IPS-18a (cell line): ENCODE data around the gene SUPT5H.
"Not testable (repeated sequence)": the region's sequence is repeated elsewhere in the genome, so short reads cannot be mapped to it uniquely, and the experiment has no call there.

Experiments
- H3K27ac ChIP-seq: one replicate; pipeline ENCODE4 v1.5.1; 2013; ENCODE audit warnings: low read length
- H3K27me3 ChIP-seq: one replicate; pipeline ENCODE4 v1.6.1; 2013; ENCODE audit warnings: mild to moderate bottlenecking, low read length; ENCODE audit not compliant: control insufficient read depth, insufficient read depth
- H3K36me3 ChIP-seq: one replicate; pipeline ENCODE4 v1.6.1; 2013; ENCODE audit warnings: low read depth, low read length; ENCODE audit not compliant: control insufficient read depth
- H3K4me1 ChIP-seq: one replicate; pipeline ENCODE4 v1.6.1; 2013; ENCODE audit warnings: low read depth, low read length; ENCODE audit not compliant: control insufficient read depth
- H3K4me3 ChIP-seq: one replicate; pipeline ENCODE4 v1.5.1; 2013; ENCODE audit warnings: low read length
- H3K9ac ChIP-seq: one replicate; pipeline ENCODE4 v1.6.1; 2013; ENCODE audit warnings: mild to moderate bottlenecking, low read length, moderate library complexity
- H3K9me3 ChIP-seq: one replicate; pipeline ENCODE4 v1.6.1; 2013; ENCODE audit warnings: low read depth, low read length; ENCODE audit not compliant: control insufficient read depth

Gene SUPT5H

DNA sequence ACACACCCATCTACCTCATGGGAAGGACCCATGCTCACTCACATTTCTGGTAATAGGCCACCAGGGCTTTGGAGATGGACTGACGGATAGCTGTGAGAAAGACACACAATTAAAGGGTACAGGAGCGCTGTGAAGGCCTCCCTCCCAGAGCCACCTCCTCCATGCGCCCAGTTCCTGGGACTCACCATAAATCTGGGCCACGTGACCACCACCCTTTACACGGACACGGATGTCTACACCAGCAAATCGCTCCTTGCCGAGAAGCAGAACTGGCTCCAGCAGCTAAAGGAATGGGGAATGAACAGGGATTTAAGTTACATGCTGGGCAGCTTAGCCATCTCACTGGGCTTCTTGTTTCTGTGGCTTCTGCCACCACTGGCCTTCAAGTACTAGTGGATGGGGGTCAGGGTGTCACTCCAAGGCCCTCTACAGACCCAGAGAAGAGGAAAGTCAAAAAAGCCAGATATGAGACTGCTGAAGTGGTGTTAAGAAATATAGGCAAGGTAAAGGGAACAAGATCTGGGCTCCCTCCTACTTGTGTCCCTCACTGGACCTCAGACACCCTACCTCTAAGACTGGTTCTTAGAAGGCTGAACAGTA lies 11.8 kb upstream of the SUPT5H start:
- Histone ChIP-seq H3K27ac (no peak overlapping the region), H3K27me3 (no peaks in the 10 kb centered on the region)

GRCh38 chr19:39434123-39435076 lies 11.0 kb upstream of the SUPT5H start:
- Histone ChIP-seq H3K4me3 (peak overlapping the region; percentile 98), H3K27ac (peak overlapping the region; percentile 64), H3K4me1 (no peaks in the 10 kb centered on the region), H3K9me3 (no peaks in the 10 kb centered on the region), H3K27me3 (no peaks in the 10 kb centered on the region), H3K9ac (peak overlapping the region; percentile 97), H3K36me3 (peaks cover 26% of the 10 kb centered on the region)

More for the DNA sequence above, 11.8 kb upstream of the SUPT5H start:
- H3K9ac ChIP-seq: no peak overlapping the region
- no peak overlapping the region for H3K4me3 ChIP-seq
- H3K4me1 ChIP-seq: peaks cover 4% of the 10 kb centered on the region
- H3K36me3 ChIP-seq: peaks cover 26% of the 10 kb centered on the region
- H3K9me3 ChIP-seq: no peaks in the 10 kb centered on the region

GRCh38 chr19:39435499-39436349 lies 9.7 kb upstream of the SUPT5H start, which contains the start of gene RPS16:
Gene RPS16, minus strand, starts transcription at chr19:39435949. Its CDS starts 54 bp downstream, at chr19:39435895.
- H3K27me3 ChIP-seq: no peaks in the 10 kb centered on the region
- H3K4me1 ChIP-seq: no peaks in the 10 kb centered on the region
- peak within 1 kb of the TSS; percentile 83 for H3K27ac ChIP-seq

DNA sequence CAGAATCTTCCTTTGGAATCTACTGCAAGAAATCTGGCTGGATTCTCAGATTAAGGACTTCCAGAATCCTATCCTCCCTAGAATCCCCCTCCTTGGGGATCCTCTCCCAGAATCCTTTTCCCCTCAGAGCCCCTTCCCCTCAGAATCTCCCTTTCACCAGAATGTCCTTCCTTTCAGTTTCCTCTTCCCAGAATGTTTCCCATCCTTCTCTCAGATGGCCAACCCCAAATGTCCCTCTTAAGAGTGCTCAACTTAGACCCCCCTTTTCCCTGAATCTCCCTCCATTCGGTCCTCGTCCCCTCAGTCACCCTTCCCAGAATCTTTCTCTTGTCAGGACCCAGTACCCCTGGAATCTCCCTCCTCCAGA lies 9.0 kb upstream of the SUPT5H start:
- no peaks in the 10 kb centered on the region for H3K4me1 ChIP-seq
- H3K36me3 ChIP-seq: peaks cover 26% of the 10 kb centered on the region
- H3K27ac ChIP-seq: peak overlapping the region; percentile 83
- no peaks in the 10 kb centered on the region for H3K9me3 ChIP-seq
- peak overlapping the region; percentile 91 for H3K9ac ChIP-seq
- peak overlapping the region; percentile 98 for H3K4me3 ChIP-seq
- H3K27me3 ChIP-seq: no peaks in the 10 kb centered on the region

More at GRCh38 chr19:39435499-39436349, 9.7 kb upstream of the SUPT5H start, which contains the start of gene RPS16:
- H3K4me3 ChIP-seq: peak within 1 kb of the TSS; percentile 98
- peak within 1 kb of the TSS; percentile 97 for H3K9ac ChIP-seq
- no peaks in the 10 kb centered on the region for H3K9me3 ChIP-seq
- peaks cover 26% of the 10 kb centered on the region for H3K36me3 ChIP-seq

DNA sequence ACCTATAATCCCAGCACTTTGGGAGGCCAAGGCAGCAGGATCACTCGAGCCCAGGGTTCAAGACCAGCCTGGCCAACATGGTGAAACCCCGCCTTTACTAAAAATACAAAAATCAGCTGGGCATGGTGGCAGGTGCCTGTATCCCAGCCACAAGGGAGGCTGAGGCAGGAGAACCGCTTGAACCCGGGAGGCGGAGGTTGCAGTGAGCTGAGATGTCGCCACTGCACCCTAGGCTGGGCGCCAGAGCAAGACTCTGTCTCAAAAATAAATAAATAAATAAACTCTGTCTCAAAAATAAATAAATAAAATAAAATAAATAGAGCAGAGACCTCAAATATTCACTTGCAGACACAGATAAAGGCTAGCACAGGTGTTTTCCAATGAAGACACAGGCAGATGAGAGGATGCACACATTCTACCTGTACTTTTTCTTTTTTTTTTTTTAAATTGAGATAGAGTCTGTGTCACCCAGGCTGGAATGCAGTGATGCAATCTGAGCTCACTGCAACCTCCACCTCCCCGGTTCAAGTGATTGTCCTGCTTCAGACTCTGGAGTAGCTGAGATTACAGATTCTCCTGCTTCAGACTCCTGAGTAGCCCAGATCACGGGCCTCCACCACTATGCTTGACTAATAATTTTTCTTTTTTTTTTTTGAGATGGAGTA lies 7.0 kb upstream of the SUPT5H start:
- H3K4me3 ChIP-seq: no peak overlapping the region
- H3K4me1 ChIP-seq: no peaks in the 10 kb centered on the region
- no peak overlapping the region for H3K9ac ChIP-seq
- H3K36me3 ChIP-seq: peaks cover 14% of the 10 kb centered on the region
- no peaks in the 10 kb centered on the region for H3K9me3 ChIP-seq
- no peak overlapping the region for H3K27ac ChIP-seq
- no peaks in the 10 kb centered on the region for H3K27me3 ChIP-seq

DNA sequence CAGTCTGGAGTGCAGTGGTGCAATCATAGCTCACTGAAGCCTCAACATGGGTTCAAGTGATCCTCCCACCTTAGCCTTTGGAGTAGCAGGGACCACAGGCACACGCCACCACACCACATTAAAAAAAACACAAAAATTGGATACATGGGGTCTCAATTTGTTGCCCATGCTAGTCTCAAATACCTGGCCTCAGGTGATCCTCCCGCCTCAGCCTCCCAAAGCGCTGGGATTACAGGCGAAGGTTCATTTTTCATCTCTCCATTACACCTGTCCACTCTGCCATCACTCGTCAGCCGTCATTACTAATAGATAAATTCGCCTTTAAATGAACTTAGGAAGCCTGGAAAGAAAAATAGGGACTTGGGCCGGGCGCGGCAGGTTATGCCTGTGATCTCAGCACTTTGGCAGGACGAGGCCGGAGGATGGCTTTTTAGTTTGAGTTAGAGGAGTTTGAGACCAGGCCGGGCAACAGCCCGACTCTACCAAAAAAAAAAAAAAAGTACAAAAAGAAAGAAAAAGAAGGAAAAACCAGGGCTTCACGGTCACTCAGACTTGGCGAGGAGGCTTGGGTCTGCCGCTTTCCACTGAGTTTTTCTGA lies 685 bp upstream of the SUPT5H start:
- H3K4me1 ChIP-seq: peaks cover 4% of the 10 kb centered on the region
- peak overlapping the region; percentile 89 for H3K4me3 ChIP-seq
- peak overlapping the region; percentile 77 for H3K27ac ChIP-seq
- H3K36me3 ChIP-seq: no peaks in the 10 kb centered on the region
- H3K27me3 ChIP-seq: no peaks in the 10 kb centered on the region
- no peaks in the 10 kb centered on the region for H3K9me3 ChIP-seq
- peak overlapping the region; percentile 90 for H3K9ac ChIP-seq

DNA sequence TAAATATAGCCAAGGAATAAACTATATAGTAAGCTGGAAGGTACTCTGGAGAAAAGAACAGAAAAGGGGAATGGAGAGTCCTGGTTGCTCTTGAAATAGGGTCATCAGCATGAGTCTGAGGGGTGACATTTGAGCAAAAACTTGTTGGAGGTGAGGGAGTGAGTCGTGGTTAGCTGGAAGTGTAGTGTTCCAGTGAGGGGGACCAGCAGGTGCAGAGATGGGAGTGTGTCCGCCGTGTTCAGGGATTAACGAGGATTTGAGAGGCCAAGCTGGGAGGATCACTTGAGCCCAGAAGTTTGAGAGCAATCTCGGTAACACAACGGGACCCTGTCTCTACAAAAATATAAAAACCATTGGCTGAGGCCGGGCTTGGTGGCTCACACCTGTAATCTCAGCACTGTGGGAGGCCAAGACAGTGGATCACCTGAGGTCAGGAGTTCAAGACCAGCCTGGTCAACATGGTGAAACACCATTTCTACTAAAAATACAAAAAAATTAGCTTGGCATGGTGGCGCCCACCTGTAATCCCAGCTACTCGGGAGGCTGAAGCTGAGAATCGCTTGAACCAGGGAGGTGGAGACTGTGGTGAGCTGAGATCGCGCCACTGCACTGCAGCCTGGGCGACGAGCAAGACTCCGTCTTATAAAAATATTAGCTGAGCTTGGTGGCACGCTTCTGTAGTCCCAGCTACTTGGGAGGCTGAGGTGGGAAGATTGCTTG lies 1.1 kb downstream of the SUPT5H start:
- H3K36me3 ChIP-seq: no peaks in the 10 kb centered on the region
- peaks cover 4% of the 10 kb centered on the region for H3K4me1 ChIP-seq
- H3K9me3 ChIP-seq: no peaks in the 10 kb centered on the region
- no peaks in the 10 kb centered on the region for H3K27me3 ChIP-seq
- H3K27ac ChIP-seq: no peak overlapping the region
- peak overlapping the region; percentile 89 for H3K4me3 ChIP-seq
- H3K9ac ChIP-seq: peak overlapping the region; percentile 90

DNA sequence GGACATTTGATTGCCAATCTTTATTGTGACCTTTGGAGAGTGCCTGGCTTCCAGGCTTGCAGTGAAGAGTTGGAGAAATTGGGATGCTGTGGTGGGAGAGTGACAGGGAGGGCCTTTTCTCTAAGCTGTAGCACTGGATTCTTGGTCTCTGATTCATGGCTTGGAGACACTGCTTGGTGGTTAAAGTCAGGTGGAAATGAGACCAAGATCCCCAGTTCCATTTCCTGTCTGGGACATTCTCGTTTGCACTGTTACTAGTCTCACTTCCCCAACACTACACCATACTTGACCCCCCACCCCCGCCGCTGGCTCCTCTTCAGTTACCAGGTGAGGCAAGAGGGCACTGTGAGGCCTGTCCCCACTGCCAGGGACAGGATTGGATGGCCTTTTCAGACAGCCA lies 2.9 kb downstream of the SUPT5H start:
- H3K9ac ChIP-seq: no peak overlapping the region
- H3K27me3 ChIP-seq: no peaks in the 10 kb centered on the region
- no peak overlapping the region for H3K27ac ChIP-seq
- peaks cover 4% of the 10 kb centered on the region for H3K36me3 ChIP-seq
- H3K4me1 ChIP-seq: peaks cover 4% of the 10 kb centered on the region
- H3K9me3 ChIP-seq: no peaks in the 10 kb centered on the region
- H3K4me3 ChIP-seq: no peak overlapping the region

GRCh38 chr19:39449116-39449797 lies 3.9 kb downstream of the SUPT5H start:
- H3K27ac ChIP-seq: no peak overlapping the region
- H3K36me3 ChIP-seq: peaks cover 13% of the 10 kb centered on the region
- no peaks in the 10 kb centered on the region for H3K27me3 ChIP-seq
- H3K9ac ChIP-seq: no peak overlapping the region
- H3K9me3 ChIP-seq: no peaks in the 10 kb centered on the region
- no peak overlapping the region for H3K4me3 ChIP-seq
- H3K4me1 ChIP-seq: peaks cover 4% of the 10 kb centered on the region

DNA sequence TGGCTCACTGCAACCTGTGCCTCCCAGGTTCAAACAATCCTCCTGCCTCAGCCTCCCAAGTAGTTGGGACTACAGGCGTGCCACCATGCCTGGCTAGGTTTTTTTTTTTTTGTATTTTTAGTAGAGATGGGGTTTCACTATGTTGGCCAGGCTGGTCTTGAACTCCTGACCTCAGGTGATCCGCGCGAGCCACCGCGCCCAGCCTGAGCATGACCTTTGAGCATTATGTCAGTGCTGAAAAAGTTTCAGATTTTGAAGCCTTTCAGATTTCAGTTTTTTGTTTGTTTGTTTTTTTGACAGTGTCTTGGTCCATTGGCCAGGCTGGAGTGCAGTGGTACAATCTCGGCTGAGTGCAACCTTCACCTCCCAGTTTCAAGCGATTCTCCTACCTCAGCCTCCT lies 5.9 kb downstream of the SUPT5H start:
- not testable (repeated sequence) for H3K27ac ChIP-seq, H3K9me3 ChIP-seq, H3K9ac ChIP-seq, H3K27me3 ChIP-seq, H3K4me3 ChIP-seq, H3K4me1 ChIP-seq
- peaks cover 20% of the 10 kb centered on the region for H3K36me3 ChIP-seq
